ENCODE results near the gene LRRC56. TPM values are rescaled to one million over a fixed set of nuclear protein-coding genes. Genes with fewer than 3 reads are reported as not detected.

Gene LRRC56
- total RNA-seq, 4 donors from 2014 or later, result 1.5 to 2.7 (median 1.8) TPM

DNA sequence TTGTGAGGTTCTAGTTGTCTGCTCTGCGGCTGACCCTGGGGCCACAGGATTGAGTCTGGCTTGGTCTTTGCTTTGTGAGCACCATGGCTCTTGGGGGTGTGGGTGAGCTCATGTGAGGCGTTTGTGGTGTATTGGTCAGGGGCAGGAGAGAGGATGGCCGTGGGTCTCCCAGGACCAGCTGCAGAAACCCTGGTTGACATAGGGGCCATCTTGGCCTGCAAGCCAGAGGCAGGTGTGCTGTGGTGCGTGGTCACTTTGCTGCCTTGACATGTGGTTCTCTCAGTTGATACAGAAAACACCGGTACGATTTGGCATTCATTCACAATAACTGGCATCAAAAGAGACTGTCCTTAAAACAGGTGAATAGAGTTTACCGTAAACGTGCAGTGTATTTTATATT, 50.2 kb downstream of the LRRC56 start:
- DNase-seq (ENCODE audit: low spot score in 2 of 2), result no peak
- WGBS, 2 donors, result 81 to 89% methylated on average over 8 of the region's 8 CpGs
- intact Hi-C loops (cut with DNase I; ENCODE audit: low total_unique reads), result no loop called here
- H3K4me3 ChIP-seq (ENCODE audit: low read depth, poor library complexity, severe bottlenecking), result no peak overlapping the region
- no peak for TF ChIP-seq POLR2A (IDR thresholded peaks at IDR 0.05)
- TF ChIP-seq, protein P1, sequence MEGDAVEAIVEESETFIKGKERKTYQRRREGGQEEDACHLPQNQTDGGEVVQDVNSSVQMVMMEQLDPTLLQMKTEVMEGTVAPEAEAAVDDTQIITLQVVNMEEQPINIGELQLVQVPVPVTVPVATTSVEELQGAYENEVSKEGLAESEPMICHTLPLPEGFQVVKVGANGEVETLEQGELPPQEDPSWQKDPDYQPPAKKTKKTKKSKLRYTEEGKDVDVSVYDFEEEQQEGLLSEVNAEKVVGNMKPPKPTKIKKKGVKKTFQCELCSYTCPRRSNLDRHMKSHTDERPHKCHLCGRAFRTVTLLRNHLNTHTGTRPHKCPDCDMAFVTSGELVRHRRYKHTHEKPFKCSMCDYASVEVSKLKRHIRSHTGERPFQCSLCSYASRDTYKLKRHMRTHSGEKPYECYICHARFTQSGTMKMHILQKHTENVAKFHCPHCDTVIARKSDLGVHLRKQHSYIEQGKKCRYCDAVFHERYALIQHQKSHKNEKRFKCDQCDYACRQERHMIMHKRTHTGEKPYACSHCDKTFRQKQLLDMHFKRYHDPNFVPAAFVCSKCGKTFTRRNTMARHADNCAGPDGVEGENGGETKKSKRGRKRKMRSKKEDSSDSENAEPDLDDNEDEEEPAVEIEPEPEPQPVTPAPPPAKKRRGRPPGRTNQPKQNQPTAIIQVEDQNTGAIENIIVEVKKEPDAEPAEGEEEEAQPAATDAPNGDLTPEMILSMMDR (IDR thresholded peaks at IDR 0.05), result no peak

GRCh38 chr11:587978-588380, 50.7 kb downstream of the LRRC56 start:
- intact Hi-C loops (cut with DNase I; ENCODE audit: low total_unique reads), result no loop called here
- TF ChIP-seq, protein P1 (IDR thresholded peaks at IDR 0.05), result no peak
- TF ChIP-seq POLR2A (IDR thresholded peaks at IDR 0.05), result no peak
- H3K4me3 ChIP-seq (ENCODE audit: low read depth, poor library complexity, severe bottlenecking), result no peak overlapping the region
- 78 to 80% methylated on average over 6 of the region's 6 CpGs for WGBS, 2 donors
- no peak for DNase-seq (ENCODE audit: low spot score in 2 of 2)

- intact Hi-C loops (cut with DNase I; ENCODE audit: low total_unique reads), result no loop called here
- no peak for DNase-seq (ENCODE audit: low spot score in 2 of 2)
- H3K4me3 ChIP-seq (ENCODE audit: low read depth, poor library complexity, severe bottlenecking), result no peak overlapping the region
- no peak for TF ChIP-seq POLR2A (IDR thresholded peaks at IDR 0.05)
- TF ChIP-seq, protein P1 (IDR thresholded peaks at IDR 0.05), result no peak
- WGBS, 2 donors, result 90 to 92% methylated on average over 25 to 26 of the region's 26 CpGs
Measured at GRCh38 chr11:589798-590197, 52.5 kb downstream of the LRRC56 start.

GRCh38 chr11:590997-591396, 53.7 kb downstream of the LRRC56 start:
- TF ChIP-seq, protein P1 (IDR thresholded peaks at IDR 0.05), result no peak
- TF ChIP-seq POLR2A (IDR thresholded peaks at IDR 0.05), result no peak
- intact Hi-C loops (cut with DNase I; ENCODE audit: low total_unique reads), result no loop called here
- DNase-seq (ENCODE audit: low spot score in 2 of 2), result no peak
- H3K4me3 ChIP-seq (ENCODE audit: low read depth, poor library complexity, severe bottlenecking), result no peak overlapping the region
- WGBS, 2 donors, result 80 to 81% methylated on average over 11 of the region's 11 CpGs

DNA sequence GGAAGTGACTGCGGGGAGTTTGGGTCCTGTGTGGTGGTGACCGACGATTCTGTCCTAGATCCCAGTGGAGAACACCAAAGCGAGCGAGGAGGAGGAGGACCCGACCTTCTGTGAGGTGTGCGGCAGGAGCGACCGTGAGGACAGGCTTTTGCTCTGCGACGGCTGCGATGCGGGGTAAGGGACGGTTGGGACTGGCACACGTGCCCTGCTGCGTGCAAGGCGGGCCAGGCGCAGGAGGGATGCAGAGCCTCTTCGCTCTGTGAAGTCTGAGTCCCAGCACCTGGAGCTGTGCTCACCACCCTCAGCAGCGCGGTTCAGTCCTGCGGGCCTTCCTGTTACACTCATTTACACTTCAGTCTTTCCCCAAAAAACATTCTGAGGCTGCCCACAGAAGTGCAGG, 55.2 kb downstream of the LRRC56 start:
- H3K4me3 ChIP-seq (ENCODE audit: low read depth, poor library complexity, severe bottlenecking), result no peak overlapping the region
- WGBS, 2 donors, result 94 to 95% methylated on average over 22 of the region's 22 CpGs
- no peak for DNase-seq (ENCODE audit: low spot score in 2 of 2)
- intact Hi-C loops (cut with DNase I; ENCODE audit: low total_unique reads), result no loop called here
- TF ChIP-seq POLR2A (IDR thresholded peaks at IDR 0.05), result no peak
- TF ChIP-seq, protein P1 (IDR thresholded peaks at IDR 0.05), result no peak

DNA sequence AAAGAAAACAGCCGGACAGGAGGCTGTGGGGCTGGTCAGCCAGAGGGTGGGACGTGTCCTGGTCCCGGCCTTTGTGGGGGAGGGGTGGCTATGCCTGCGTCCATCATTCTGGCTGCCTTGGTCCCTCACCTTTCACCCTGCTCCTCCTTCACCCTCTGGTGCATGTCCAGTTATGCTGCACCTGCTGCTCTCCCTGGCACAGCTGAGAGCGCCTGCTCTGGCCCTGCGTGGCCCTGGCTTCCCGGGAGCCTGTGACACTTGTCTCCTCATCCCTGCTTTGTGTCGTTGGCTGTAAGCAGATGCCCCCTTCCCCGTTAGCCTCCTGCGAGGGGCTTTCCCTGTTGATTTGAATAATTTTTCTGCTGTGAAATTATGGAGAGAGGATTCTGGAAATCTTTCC, 55.6 kb downstream of the LRRC56 start:
- WGBS, 2 donors, result 89 to 95% methylated on average over 10 of the region's 10 CpGs
- DNase-seq (ENCODE audit: low spot score in 2 of 2), result no peak
- TF ChIP-seq POLR2A (IDR thresholded peaks at IDR 0.05), result no peak
- TF ChIP-seq, protein P1 (IDR thresholded peaks at IDR 0.05), result no peak
- no peak overlapping the region for H3K4me3 ChIP-seq (ENCODE audit: low read depth, poor library complexity, severe bottlenecking)
- intact Hi-C loops (cut with DNase I; ENCODE audit: low total_unique reads), result no loop called here

All from lower leg skin (tissue), 4 donors.